ENCODE measurements around the gene DYRK3.

DNA sequence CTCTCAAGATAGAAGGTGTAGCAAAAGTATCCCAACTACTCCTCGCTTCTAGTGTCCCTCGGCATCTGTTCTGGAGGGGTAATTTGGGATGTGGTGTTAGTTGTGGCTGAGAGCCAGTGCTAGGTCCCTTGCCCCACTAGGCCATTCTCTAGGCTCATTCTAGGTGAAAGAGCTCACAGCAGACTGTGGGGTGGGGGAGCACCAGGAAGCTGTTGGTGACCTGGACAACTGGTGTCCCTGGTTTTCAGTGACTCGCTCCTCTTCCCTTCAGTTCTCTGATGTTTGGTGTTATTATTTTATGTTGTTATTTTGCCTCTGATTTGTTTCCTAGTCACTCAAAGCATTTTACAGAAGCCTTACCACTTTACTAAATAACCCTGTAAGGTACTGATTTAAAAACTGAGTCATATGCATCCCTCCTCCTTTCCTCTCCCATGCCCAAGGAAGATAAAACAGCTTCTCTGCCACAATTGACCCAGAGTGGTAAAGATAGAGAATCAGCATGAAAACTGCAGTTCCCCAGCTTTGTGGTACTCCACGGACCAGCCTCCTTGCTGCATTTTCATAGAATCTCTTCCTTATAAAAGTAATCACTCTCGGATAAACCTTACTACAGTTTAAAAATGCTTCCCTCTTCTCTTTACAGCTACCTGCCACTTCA is 14.1 kb downstream of the DYRK3 start:
- TF ChIP-seq, protein P1, sequence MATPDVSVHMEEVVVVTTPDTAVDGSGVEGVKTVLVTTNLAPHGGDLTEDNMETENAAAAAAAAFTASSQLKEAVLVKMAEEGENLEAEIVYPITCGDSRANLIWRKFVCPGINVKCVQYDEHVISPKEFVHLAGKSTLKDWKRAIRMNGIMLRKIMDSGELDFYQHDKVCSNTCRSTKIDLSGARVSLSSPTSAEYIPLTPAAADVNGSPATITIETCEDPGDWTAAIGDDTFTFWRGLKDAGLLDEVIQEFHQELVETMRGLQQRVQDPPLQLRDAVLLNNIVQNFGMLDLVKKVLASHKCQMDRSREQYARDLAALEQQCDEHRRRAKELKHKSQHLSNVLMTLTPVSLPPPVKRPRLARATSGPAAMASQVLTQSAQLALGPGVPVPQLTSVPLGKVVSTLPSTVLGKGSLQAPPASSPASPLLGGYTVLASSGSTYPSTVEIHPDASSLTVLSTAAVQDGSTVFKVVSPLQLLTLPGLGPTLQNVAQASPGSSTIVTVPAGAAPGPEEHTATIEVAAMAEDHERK (CRISPR knock-in tag; IDR thresholded peaks at IDR 0.05; ENCODE audit: low read depth), result no peak
- TF ChIP-seq KLF11 (CRISPR knock-in tag; IDR thresholded peaks at IDR 0.05) (no peak), GTF2F1 (IDR thresholded peaks at IDR 0.05; ENCODE audit: low read length) (no peak)
